H1 (cell line): Measurements from ENCODE around the gene SMIM23.

Experiments used
- CTCF ChIP-seq, 3 experiments: IDR thresholded peaks; 1 replicate in 2 of 3; 2 replicates in 1 of 3; pipeline versions ENCODE4 v1.5.1 to v1.6.1; 2011; ENCODE audit warnings: low read length in 3 of 3, mild to moderate bottlenecking in 3 of 3, inconsistent platforms in 2 of 3, low read depth in 1 of 3, moderate library complexity in 1 of 3; ENCODE audit not compliant: insufficient read depth in 1 of 3; ENCODE audit errors: control extremely low read depth in 1 of 3
- JUN ChIP-seq: IDR thresholded peaks from 2 replicates; pipeline ENCODE4 v1.6.1; 2011; ENCODE audit warnings: low read depth, mild to moderate bottlenecking, improper control_type of control experiment, low read length
- POLR2A ChIP-seq, 2 experiments: IDR thresholded peaks; 1 replicate in 1 of 2; 2 replicates in 1 of 2; pipeline ENCODE4 v1.6.1; 2011; ENCODE audit warnings: low read depth in 2 of 2, low read length in 2 of 2, mild to moderate bottlenecking in 2 of 2; ENCODE audit errors: control extremely low read depth in 1 of 2
- ZNF274 ChIP-seq: IDR thresholded peaks from 2 replicates; pipeline ENCODE4 v1.7.0; 2012; ENCODE audit warnings: low read length, borderline replicate concordance; ENCODE audit errors: extremely low read depth

- TF ChIP-seq ZNF274 (no peak), JUN (no peak), POLR2A (IDR thresholded peaks at IDR 0.05; ENCODE audit: control extremely low read depth in 1 of 2, low read depth in 2 of 2, low read length in 2 of 2) (no peak), CTCF (IDR thresholded peaks at IDR 0.05; ENCODE audit: control extremely low read depth in 1 of 3, insufficient read depth in 1 of 3, low read depth in 1 of 3, low read length in 3 of 3) (no peak)
Observed at GRCh38 chr5:171808453-171808852, 22.8 kb downstream of the SMIM23 start.
